Astrocyte (in vitro differentiated cells and primary cell): ENCODE results near the gene HECA. TPM values are rescaled to one million over a fixed set of nuclear protein-coding genes. Genes with fewer than 3 reads are reported as not detected.

Experiments
- DNase-seq: peaks from one replicate; pipeline ENCODE4 v3.0.0-alpha.2; 2010; ENCODE audit warnings: low read depth
- FAIRE-seq: peaks from 2 replicates; lab custom pipeline; 2011; peaks lifted over from hg19 to GRCh38; lab: Jason Lieb, UNC
- H2AFZ ChIP-seq: 2 replicates; pipeline ENCODE4 v1.6.0; 2012; ENCODE audit warnings: low read depth, low read length, inconsistent platforms
- H3K27ac ChIP-seq: 2 replicates; pipeline ENCODE4 v1.5.1; 2011; ENCODE audit warnings: low read depth, low read length, inconsistent platforms
- H3K27me3 ChIP-seq: 2 replicates; pipeline ENCODE4 v1.6.0; 2011; ENCODE audit warnings: low read length, inconsistent platforms; ENCODE audit not compliant: insufficient read depth
- H3K36me3 ChIP-seq: 2 replicates; pipeline ENCODE4 v1.5.1; 2011; ENCODE audit warnings: low read length, inconsistent platforms; ENCODE audit not compliant: insufficient read depth
- H3K4me1 ChIP-seq: 2 replicates; pipeline ENCODE4 v1.5.1; 2011; ENCODE audit warnings: low read length, inconsistent platforms; ENCODE audit not compliant: insufficient read depth
- H3K4me2 ChIP-seq: 2 replicates; pipeline ENCODE4 v1.6.0; 2012; ENCODE audit warnings: low read length, inconsistent platforms
- H3K4me3 ChIP-seq: 2 replicates; pipeline ENCODE4 v1.5.1; 2011; ENCODE audit warnings: low read depth, mild to moderate bottlenecking, low read length, inconsistent platforms; ENCODE audit not compliant: insufficient read depth
- H3K79me2 ChIP-seq: 2 replicates; pipeline ENCODE4 v1.6.0; 2012; ENCODE audit warnings: mild to moderate bottlenecking, low read length, inconsistent platforms; ENCODE audit not compliant: insufficient read depth
- H3K9ac ChIP-seq: 2 replicates; pipeline ENCODE4 v1.6.0; 2012; ENCODE audit warnings: mild to moderate bottlenecking, low read length, inconsistent platforms
- H3K9me3 ChIP-seq: 2 replicates; pipeline ENCODE4 v1.5.1; 2012; ENCODE audit warnings: low read depth, mild to moderate bottlenecking, low read length, inconsistent platforms; ENCODE audit not compliant: insufficient read depth
- H4K20me1 ChIP-seq: 2 replicates; pipeline ENCODE4 v1.6.0; 2012; ENCODE audit warnings: low read length, inconsistent platforms; ENCODE audit not compliant: insufficient read depth
- H3K27ac Mint-ChIP-seq: one replicate; pipeline ENCODE4 v1.8.0; 2021; ENCODE audit warnings: mild to moderate bottlenecking, mixed read lengths; ENCODE audit not compliant: unreplicated experiment
- H3K27me3 Mint-ChIP-seq: one replicate; pipeline ENCODE4 v1.8.0; 2021; ENCODE audit warnings: low read depth, mixed read lengths; ENCODE audit not compliant: unreplicated experiment
- H3K36me3 Mint-ChIP-seq: one replicate; pipeline ENCODE4 v1.8.0; 2021; ENCODE audit warnings: low read depth, mixed read lengths; ENCODE audit not compliant: unreplicated experiment
- H3K4me1 Mint-ChIP-seq: one replicate; pipeline ENCODE4 v1.8.0; 2021; ENCODE audit warnings: low read depth, mixed read lengths; ENCODE audit not compliant: unreplicated experiment
- H3K4me3 Mint-ChIP-seq: one replicate; pipeline ENCODE4 v1.8.0; 2021; ENCODE audit warnings: mild to moderate bottlenecking, moderate library complexity, mixed read lengths; ENCODE audit not compliant: unreplicated experiment
- H3K9me3 Mint-ChIP-seq: one replicate; pipeline ENCODE4 v1.8.0; 2021; ENCODE audit warnings: mild to moderate bottlenecking, mixed read lengths; ENCODE audit not compliant: unreplicated experiment
- CTCF ChIP-seq: IDR thresholded peaks from 2 replicates; pipeline ENCODE4 v1.5.1; 2011; ENCODE audit warnings: low read depth, mild to moderate bottlenecking, inconsistent platforms, low read length, moderate library complexity; ENCODE audit not compliant: insufficient read depth
- EZH2 ChIP-seq: IDR thresholded peaks from 2 replicates; pipeline ENCODE4 v1.6.1; 2012; ENCODE audit warnings: mild to moderate bottlenecking, low read length, inconsistent platforms; ENCODE audit not compliant: insufficient read depth
- total RNA-seq: library from RNA; stranded (reverse); gene quantifications from 2 replicates; pipeline ENCODE4 v1.2.1, GENCODE V29; 2021

The HECA gene
- total RNA-seq, 1 donor from 2014 or later, result 11.1 TPM

DNA sequence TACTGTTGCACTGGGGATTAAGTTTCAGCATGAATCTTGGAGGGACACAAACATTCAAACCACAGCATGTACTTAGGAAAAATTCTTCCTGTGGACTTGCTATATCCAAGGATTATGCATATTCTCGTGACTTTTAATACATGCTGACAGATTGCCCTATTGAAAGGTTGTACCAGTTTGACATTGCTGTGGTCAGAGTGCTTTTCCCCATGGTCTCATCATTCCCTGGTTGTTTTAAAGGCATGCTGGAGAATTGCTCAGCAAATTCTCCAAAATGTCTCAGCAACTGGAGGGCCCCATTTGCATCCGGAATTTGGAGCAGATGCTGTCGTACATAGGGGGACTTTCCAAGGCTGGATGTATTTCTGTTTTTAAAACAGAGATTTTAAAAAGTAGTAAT, 7.4 kb downstream of the HECA start:
- Mint-ChIP-seq H3K4me3 (no peak overlapping the region), H3K4me1 (peaks cover 17% of the 10 kb centered on the region), H3K27ac (no peak overlapping the region), H3K9me3 (no peaks in the 10 kb centered on the region), H3K27me3 (no peaks in the 10 kb centered on the region), H3K36me3 (no peaks in the 10 kb centered on the region)
- Histone ChIP-seq H3K27ac (no peak overlapping the region), H3K4me2 (no peak overlapping the region), H4K20me1 (peaks cover 9% of the 10 kb centered on the region), H3K27me3 (no peaks in the 10 kb centered on the region), H3K9ac (no peak overlapping the region), H3K4me3 (no peak overlapping the region), H3K36me3 (no peaks in the 10 kb centered on the region), H3K9me3 (no peaks in the 10 kb centered on the region), H2AFZ (no peak overlapping the region), H3K79me2 (peaks cover 31% of the 10 kb centered on the region), H3K4me1 (no peaks in the 10 kb centered on the region)
- TF ChIP-seq EZH2 (no peak), CTCF (no peak)
- FAIRE-seq (no peak), DNase-seq (no peak)

GRCh38 chr6:139143111-139143510, 8.2 kb downstream of the HECA start:
- H3K36me3 ChIP-seq, result no peaks in the 10 kb centered on the region
- TF ChIP-seq EZH2 (no peak), CTCF (no peak)
- H3K4me3 ChIP-seq, result no peak overlapping the region
- H3K4me1 ChIP-seq, result no peaks in the 10 kb centered on the region
- no peak overlapping the region for H3K4me3 Mint-ChIP-seq
- no peak overlapping the region for H3K27ac ChIP-seq
- no peaks in the 10 kb centered on the region for H3K27me3 Mint-ChIP-seq
- H3K79me2 ChIP-seq, result peaks cover 34% of the 10 kb centered on the region
- no peaks in the 10 kb centered on the region for H3K9me3 ChIP-seq
- H3K27me3 ChIP-seq, result no peaks in the 10 kb centered on the region
- no peak overlapping the region for H3K9ac ChIP-seq
- H3K4me2 ChIP-seq, result no peak overlapping the region
- H3K27ac Mint-ChIP-seq, result no peak overlapping the region
- peaks cover 11% of the 10 kb centered on the region for H3K4me1 Mint-ChIP-seq
- H3K36me3 Mint-ChIP-seq, result no peaks in the 10 kb centered on the region
- peaks cover 9% of the 10 kb centered on the region for H4K20me1 ChIP-seq
- DNase-seq (no peak), FAIRE-seq (no peak)
- no peak overlapping the region for H2AFZ ChIP-seq
- no peaks in the 10 kb centered on the region for H3K9me3 Mint-ChIP-seq

DNA sequence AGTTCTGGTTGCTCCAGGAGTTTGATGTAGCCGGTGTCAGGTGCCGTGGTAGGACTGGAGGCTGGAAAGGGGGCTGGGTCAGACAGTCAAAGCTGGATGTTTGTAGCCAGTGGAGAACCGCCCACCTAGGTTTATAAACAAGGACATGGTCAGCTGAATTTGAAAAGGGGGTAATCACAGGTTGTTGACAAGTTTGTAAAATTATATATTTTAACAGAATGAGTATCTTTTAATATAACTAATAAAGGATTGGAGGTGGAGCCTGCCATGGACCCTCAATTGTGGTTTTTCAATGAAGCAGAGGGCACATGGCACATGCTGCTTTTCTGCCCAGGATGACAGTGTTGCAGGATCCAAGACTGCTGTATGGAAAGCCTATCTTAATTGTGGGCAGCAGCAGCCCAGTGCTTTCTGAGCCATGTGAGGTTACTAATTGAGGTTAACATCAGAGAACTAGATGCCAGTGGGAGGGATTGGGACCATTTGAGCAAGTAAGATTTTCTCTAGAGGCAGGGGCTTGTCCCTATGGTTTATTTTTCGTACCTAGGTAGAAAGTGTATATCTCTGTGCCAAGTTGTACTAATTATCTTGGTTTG, 9.7 kb downstream of the HECA start:
- H3K9me3 Mint-ChIP-seq, result no peaks in the 10 kb centered on the region
- TF ChIP-seq CTCF, result no peak
- TF ChIP-seq EZH2, result no peak
- Histone ChIP-seq H3K27ac (no peak overlapping the region), H3K36me3 (no peaks in the 10 kb centered on the region), H3K4me2 (no peak overlapping the region), H4K20me1 (peaks cover 15% of the 10 kb centered on the region), H3K79me2 (peaks cover 22% of the 10 kb centered on the region), H3K27me3 (no peaks in the 10 kb centered on the region), H3K4me1 (no peaks in the 10 kb centered on the region), H3K4me3 (no peak overlapping the region), H3K9me3 (no peaks in the 10 kb centered on the region), H3K9ac (no peak overlapping the region), H2AFZ (no peak overlapping the region)
- peaks cover 11% of the 10 kb centered on the region for H3K4me1 Mint-ChIP-seq
- no peaks in the 10 kb centered on the region for H3K36me3 Mint-ChIP-seq
- H3K4me3 Mint-ChIP-seq, result no peak overlapping the region
- no peak for DNase-seq
- no peaks in the 10 kb centered on the region for H3K27me3 Mint-ChIP-seq
- no peak for FAIRE-seq
- H3K27ac Mint-ChIP-seq, result no peak overlapping the region
